MM.1S (cell line): ENCODE results near the gene STAT3.

Experiments
- CTCF ChIP-seq: fragments of 300-600 bp; sonication (generic); IDR thresholded peaks from 2 replicates; pipeline ENCODE4 v1.5.1; 2016; ENCODE audit warnings: antibody characterized with exemption, low read length, mixed read lengths
- EZH2 ChIP-seq: fragments of 300-600 bp; sonication (generic); optimal IDR thresholded peaks from 2 replicates; pipeline ENCODE3; 2017; ENCODE audit warnings: low read depth, mild to moderate bottlenecking, antibody characterized with exemption, low read length, mixed read lengths
- EZH2phosphoT487 ChIP-seq: fragments of 300-600 bp; sonication (generic); IDR thresholded peaks from 2 replicates; pipeline ENCODE4 v1.6.1; 2018; ENCODE audit warnings: antibody characterized with exemption, low read length

GRCh38 chr17:42347198-42347597 is 41.0 kb downstream of the STAT3 start:
- TF ChIP-seq CTCF (no peak), EZH2phosphoT487 (no peak), EZH2 (no peak)
